Stimulated activated CD8-positive, alpha-beta memory T cell treated with anti-CD3 and anti-CD28 coated beads, Interleukin-2, amount 100 ng/mL, for 48 hours (primary cell): Measurements from ENCODE around the gene MFAP2.
"Not testable (repeated sequence)": the region's sequence is repeated elsewhere in the genome, so short reads cannot be mapped to it uniquely, and the experiment has no call there.

Experiments
- DNase-seq, 2 donors: peaks; one replicate each; pipeline ENCODE4 v3.0.0-alpha.2; 2020; ENCODE audit warnings: low read depth in 2 of 2

Gene MFAP2

GRCh38 chr1:16979475-16980327 lies 719 bp downstream of the MFAP2 start:
- no peak for DNase-seq

GRCh38 chr1:16978567-16979474 lies 1.6 kb downstream of the MFAP2 start:
- no peak for DNase-seq

- no peak for DNase-seq
Observed at GRCh38 chr1:16978139-16978538, 2.3 kb downstream of the MFAP2 start.

- no peak for DNase-seq
Observed at GRCh38 chr1:16977377-16977776, 3.0 kb downstream of the MFAP2 start.

GRCh38 chr1:16976966-16977365 lies 3.5 kb downstream of the MFAP2 start:
- no peak for DNase-seq

- no peak for DNase-seq
Observed at GRCh38 chr1:16975838-16976237, 4.6 kb downstream of the MFAP2 start.

GRCh38 chr1:16975211-16975610 lies 5.2 kb downstream of the MFAP2 start:
- DNase-seq: no peak

- no peak for DNase-seq
Observed at GRCh38 chr1:16973215-16973614, 7.2 kb downstream of the MFAP2 start.

- DNase-seq: no peak
Observed at GRCh38 chr1:16972189-16972895, 8.1 kb downstream of the MFAP2 start.

- no peak for DNase-seq
Observed at GRCh38 chr1:16971341-16972188, 8.9 kb downstream of the MFAP2 start.

GRCh38 chr1:16970132-16970910 lies 10.1 kb downstream of the MFAP2 start:
- no peak for DNase-seq

GRCh38 chr1:16969651-16970050 lies 10.8 kb downstream of the MFAP2 start:
- no peak for DNase-seq

- no peak for DNase-seq
Observed at GRCh38 chr1:16969057-16969611, 11.3 kb downstream of the MFAP2 start.

GRCh38 chr1:16968372-16968771 lies 12.0 kb downstream of the MFAP2 start:
- no peak for DNase-seq

- no peak for DNase-seq
Observed at GRCh38 chr1:16967962-16968361, 12.5 kb downstream of the MFAP2 start.

- no peak for DNase-seq
Observed at GRCh38 chr1:16967095-16967575, 13.3 kb downstream of the MFAP2 start.

GRCh38 chr1:16966282-16966681 lies 14.1 kb downstream of the MFAP2 start:
- DNase-seq: no peak

- DNase-seq: no peak
Observed at GRCh38 chr1:16965486-16966067, 14.8 kb downstream of the MFAP2 start.

GRCh38 chr1:16964169-16964568 lies 16.3 kb downstream of the MFAP2 start:
- not testable (repeated sequence) for DNase-seq
